ENCODE data around the gene AGAP1.

Gene AGAP1

DNA sequence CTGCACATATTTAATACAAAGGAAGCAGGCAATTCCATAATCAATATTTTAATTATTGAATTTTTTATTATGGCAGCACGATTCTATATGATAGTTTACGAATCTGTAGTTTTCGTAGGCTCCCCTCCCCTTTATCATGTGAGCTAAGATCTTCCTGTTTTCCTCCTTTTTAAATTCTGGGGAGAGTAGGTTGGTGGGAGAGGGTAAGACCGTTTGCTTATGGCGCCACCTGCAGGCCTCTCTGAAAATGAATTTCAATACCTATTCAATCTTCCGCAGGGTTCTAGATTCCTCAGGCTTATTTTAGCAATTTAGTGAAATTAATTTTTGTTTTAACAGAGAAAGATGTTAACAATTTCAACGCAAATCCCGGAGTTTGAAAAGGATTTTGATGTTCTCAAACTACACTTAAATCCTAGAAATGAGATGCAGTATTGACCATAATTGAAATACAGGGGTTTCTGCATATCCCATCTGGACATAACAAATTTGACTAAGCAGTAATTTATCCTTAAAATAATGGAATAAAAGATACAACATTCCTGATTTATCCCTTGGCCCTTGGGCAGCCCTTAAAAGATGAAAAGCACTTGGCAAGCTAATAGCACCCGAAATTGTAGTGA, 687.1 kb downstream of the AGAP1 start:
- Histone ChIP-seq H3K27ac (ENCODE audit: poor library complexity, severe bottlenecking) (peak overlapping the region; percentile 73), H3K9me3 (ENCODE audit: severe bottlenecking) (no peaks in the 10 kb centered on the region), H3K36me3 (ENCODE audit: low read depth) (no peaks in the 10 kb centered on the region), H3K4me3 (ENCODE audit: severe bottlenecking) (no peak overlapping the region), H3K27me3 (ENCODE audit: insufficient read depth, poor library complexity, severe bottlenecking) (peaks cover 9% of the 10 kb centered on the region), H3K4me1 (ENCODE audit: insufficient read depth, poor library complexity, severe bottlenecking) (peaks cover 18% of the 10 kb centered on the region)
- DNase-seq (ENCODE audit: low spot score) (no peak), ATAC-seq (ENCODE audit: low read depth) (peak; percentile 43; the same call in 2 of the 3 replicates)
- TF ChIP-seq, protein P1, sequence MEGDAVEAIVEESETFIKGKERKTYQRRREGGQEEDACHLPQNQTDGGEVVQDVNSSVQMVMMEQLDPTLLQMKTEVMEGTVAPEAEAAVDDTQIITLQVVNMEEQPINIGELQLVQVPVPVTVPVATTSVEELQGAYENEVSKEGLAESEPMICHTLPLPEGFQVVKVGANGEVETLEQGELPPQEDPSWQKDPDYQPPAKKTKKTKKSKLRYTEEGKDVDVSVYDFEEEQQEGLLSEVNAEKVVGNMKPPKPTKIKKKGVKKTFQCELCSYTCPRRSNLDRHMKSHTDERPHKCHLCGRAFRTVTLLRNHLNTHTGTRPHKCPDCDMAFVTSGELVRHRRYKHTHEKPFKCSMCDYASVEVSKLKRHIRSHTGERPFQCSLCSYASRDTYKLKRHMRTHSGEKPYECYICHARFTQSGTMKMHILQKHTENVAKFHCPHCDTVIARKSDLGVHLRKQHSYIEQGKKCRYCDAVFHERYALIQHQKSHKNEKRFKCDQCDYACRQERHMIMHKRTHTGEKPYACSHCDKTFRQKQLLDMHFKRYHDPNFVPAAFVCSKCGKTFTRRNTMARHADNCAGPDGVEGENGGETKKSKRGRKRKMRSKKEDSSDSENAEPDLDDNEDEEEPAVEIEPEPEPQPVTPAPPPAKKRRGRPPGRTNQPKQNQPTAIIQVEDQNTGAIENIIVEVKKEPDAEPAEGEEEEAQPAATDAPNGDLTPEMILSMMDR (IDR thresholded peaks at IDR 0.05; ENCODE audit: poor library complexity, severe bottlenecking), result peak; percentile 95

Data from RWPE2 (cell line).